GM12878 (cell line): ENCODE measurements around the gene TOM1L1. TPM values are rescaled to one million over a fixed set of nuclear protein-coding genes. Genes with fewer than 3 reads are reported as not detected.

Experiments
- ATAC-seq: fragments of 200-7000 bp; cut with Tn5 transposase; 3 replicates; pipeline ENCODE4 v1.9.1; 2020; ENCODE audit warnings: mild to moderate bottlenecking, moderate library complexity
- BruUV-seq: library from RNA; stranded (reverse); fragments of 400-500 nt; replicated peaks from 2 replicates; lab custom pipeline; 2021; lab: Mats Ljungman, UMichigan
- CTCF ChIA-PET: fragments of 300-600 bp; sonication (Branson Sonifier 250); formaldehyde crosslinking; extraction: SDS; loops from one replicate; lab custom pipeline; 2021; ENCODE audit warnings: inconsistent platforms; lab: Yijun Ruan, JAX
- POLR2A ChIA-PET: fragments of 350-600 bp; formaldehyde crosslinking; extraction: SDS; loops from one replicate; lab custom pipeline; 2021; ENCODE audit warnings: inconsistent platforms; lab: Charles Lee
- RAD21 ChIA-PET: fragments of 300-600 bp; sonication (Branson Sonifier 250); formaldehyde crosslinking; loops from one replicate; lab custom pipeline; 2023; ENCODE audit warnings: antibody characterized with exemption; ENCODE audit not compliant: unreplicated experiment; lab: Charles Lee
- SMC1A ChIA-PET: fragments of 300-600 bp; sonication (Branson Sonifier 250); formaldehyde crosslinking; loops from one replicate; lab custom pipeline; 2023; ENCODE audit not compliant: unreplicated experiment, uncharacterized antibody; lab: Charles Lee
- DNase-seq: peaks from one replicate; pipeline ENCODE4 v3.0.0-alpha.2; 2011; ENCODE audit warnings: low read depth, low spot score
- FAIRE-seq: peaks from 3 replicates; lab custom pipeline; 2011; peaks lifted over from hg19 to GRCh38; lab: Jason Lieb, UNC
- H2AFZ ChIP-seq: 2 replicates; pipeline ENCODE4 v1.6.0; 2011; ENCODE audit warnings: low read depth, low read length, control low read depth; ENCODE audit not compliant: control insufficient read depth
- H3K27ac ChIP-seq: 2 replicates; pipeline ENCODE4 v1.5.1; 2011; ENCODE audit warnings: control low read depth; ENCODE audit not compliant: control insufficient read depth, insufficient read depth
- H3K27me3 ChIP-seq, 2 experiments: replicated peaks in 1 of 2; 2 replicates each; pipeline versions ENCODE4 v1.6.0 to v1.6.1; 2011; ENCODE audit warnings: low read length in 1 of 2; ENCODE audit not compliant: control insufficient read depth in 2 of 2, insufficient read depth in 2 of 2
- H3K36me3 ChIP-seq, 2 experiments: 2 replicates each; pipeline ENCODE4 v1.5.1; 2011; ENCODE audit warnings: low read length in 1 of 2; ENCODE audit not compliant: control insufficient read depth in 2 of 2, insufficient read depth in 2 of 2
- H3K4me1 ChIP-seq: 2 replicates; pipeline ENCODE4 v1.6.1; 2011; ENCODE audit warnings: mild to moderate bottlenecking, low read length, moderate library complexity, mixed read lengths; ENCODE audit not compliant: control insufficient read depth, insufficient read depth
- H3K4me2 ChIP-seq: 2 replicates; pipeline ENCODE4 v1.6.0; 2011; ENCODE audit warnings: control low read depth; ENCODE audit not compliant: control insufficient read depth, insufficient read depth
- H3K4me3 ChIP-seq: fragments of 200-600 bp; sonication (generic); 2 replicates; pipeline ENCODE4 v1.5.1; 2016
- H3K79me2 ChIP-seq: 2 replicates; pipeline ENCODE4 v1.6.0; 2011; ENCODE audit warnings: low read length; ENCODE audit not compliant: control insufficient read depth, insufficient read depth
- H3K9ac ChIP-seq: 2 replicates; pipeline ENCODE4 v1.8.0; 2011; ENCODE audit warnings: low read length, control low read depth, mixed read lengths; ENCODE audit not compliant: control insufficient read depth, insufficient read depth
- H3K9me3 ChIP-seq: replicated peaks from 3 replicates; pipeline ENCODE4 v1.5.1; 2011; ENCODE audit warnings: mild to moderate bottlenecking, low read length; ENCODE audit not compliant: control insufficient read depth, insufficient read depth
- H4K20me1 ChIP-seq: 2 replicates; pipeline ENCODE4 v1.6.0; 2011; ENCODE audit not compliant: control insufficient read depth, insufficient read depth
- E2F8 ChIP-seq: fragments of 450-650 bp; IDR thresholded peaks from 2 replicates; pipeline ENCODE4 v1.6.1; 2018; ENCODE audit warnings: mild to moderate bottlenecking, low read depth, moderate library complexity; ENCODE audit not compliant: partially characterized antibody
- E4F1 ChIP-seq: fragments of 450-650 bp; IDR thresholded peaks from 2 replicates; pipeline ENCODE4 v1.6.1; 2018; ENCODE audit warnings: borderline replicate concordance, mild to moderate bottlenecking; ENCODE audit not compliant: partially characterized antibody
- FOXK2 ChIP-seq: fragments of 450-650 bp; IDR thresholded peaks from 2 replicates; pipeline ENCODE4 v1.6.1; 2017; ENCODE audit warnings: mild to moderate bottlenecking, moderate library complexity
- GABPA ChIP-seq: IDR thresholded peaks from 2 replicates; pipeline ENCODE4 v1.6.1; 2014; ENCODE audit warnings: antibody characterized with exemption, low read depth, mild to moderate bottlenecking, inconsistent platforms
- HCFC1 ChIP-seq: fragments of 150-350 bp; IDR thresholded peaks from 2 replicates; pipeline ENCODE4 v1.6.1; 2014; ENCODE audit warnings: low read length
- HDAC6 ChIP-seq: fragments of 200-600 bp; sonication (generic); IDR thresholded peaks from one replicate; pipeline ENCODE4 v1.8.0; 2017; ENCODE audit warnings: antibody characterized with exemption; ENCODE audit not compliant: unreplicated experiment
- HDGF ChIP-seq: fragments of 450-650 bp; IDR thresholded peaks from 2 replicates; pipeline ENCODE4 v1.6.1; 2016; ENCODE audit warnings: antibody characterized with exemption
- IKZF2 ChIP-seq, 2 experiments: fragments of 450-650 bp; IDR thresholded peaks; 2 replicates each; pipeline ENCODE4 v1.6.1; 2017; ENCODE audit warnings: mild to moderate bottlenecking in 2 of 2, moderate library complexity in 2 of 2
- KAT2A ChIP-seq: conservative IDR thresholded peaks from 2 replicates; pipeline ENCODE4 v1.6.1; 2011; ENCODE audit warnings: low read depth, low read length; ENCODE audit not compliant: control insufficient read depth
- NKRF ChIP-seq: fragments of 450-650 bp; conservative IDR thresholded peaks from 2 replicates; pipeline ENCODE4 v1.6.1; 2017; ENCODE audit warnings: mild to moderate bottlenecking, moderate library complexity
- NR2C2 ChIP-seq: IDR thresholded peaks from 2 replicates; pipeline ENCODE4 v1.6.1; 2011; ENCODE audit warnings: borderline replicate concordance, low read depth; ENCODE audit not compliant: control insufficient read depth, insufficient read length
- POLR2A ChIP-seq: IDR thresholded peaks from 2 replicates; pipeline ENCODE4 v1.6.1; 2011; ENCODE audit warnings: low read depth, mild to moderate bottlenecking, low read length
- SUPT20H ChIP-seq: IDR thresholded peaks from 2 replicates; pipeline ENCODE4 v1.6.1; 2011; ENCODE audit warnings: low read depth, mild to moderate bottlenecking, low read length, moderate library complexity, borderline replicate concordance; ENCODE audit not compliant: control insufficient read depth
- ZBTB40 ChIP-seq: fragments of 450-650 bp; IDR thresholded peaks from 2 replicates; pipeline ENCODE4 v1.6.1; 2016; ENCODE audit warnings: mild to moderate bottlenecking, moderate library complexity, borderline replicate concordance
- WGBS: methylation state at CpG from one replicate; pipeline ENCODE4 v1.1.6; 2016; ENCODE audit warnings: low lambda C conversion rate; ENCODE audit not compliant: insufficient replicate concordance, insufficient coverage; ENCODE audit errors: missing lambda C conversion rate; 5-methylcytosine and 5-hydroxymethylcytosine counted together
- in situ Hi-C: fragments of 300-500 bp; cut with MboI; formaldehyde crosslinking; loops from 9 replicates; pipeline ENCODE4 v1.14.3; 2018; ENCODE audit warnings: mixed read lengths
- intact Hi-C: fragments of 100-400 bp; cut with micrococcal nuclease; formaldehyde crosslinking; loops from one replicate; pipeline ENCODE4 v1.14.2; 2022; ENCODE audit not compliant: unreplicated experiment
- polyA plus RNA-seq, 11 experiments: library from polyadenylated mRNA; depleted of rRNA in 4 of 11; unstranded in 6 of 11; stranded (reverse) in 5 of 11; fragments of >200 nt; fragmentation: Nextera tagmentation in 4 of 11; fragmentation: Illumina TruSeq in 1 of 11; extraction: Ambion mirVana in 4 of 11; extraction: Trizol in 1 of 11; gene quantifications; 1 replicate in 1 of 11; 2 replicates in 10 of 11; pipeline versions ENCODE4 v1.2.1 to v1.2.3, GENCODE V29; 2011 to 2016; ENCODE audit warnings: inconsistent platforms in 2 of 11, missing spikeins in 2 of 11, low read depth in 1 of 11
- total RNA-seq, 4 experiments: library from RNA; depleted of rRNA in 3 of 4; stranded (reverse); fragments of >200 nt in 3 of 4; fragmentation: Illumina TruSeq in 1 of 4; extraction: Trizol in 1 of 4; gene quantifications; 2 replicates each; pipeline versions ENCODE4 v1.2.1 to v1.2.3, GENCODE V29; 2013 to 2021

The TOM1L1 gene
- total and polyA plus RNA-seq, 10 of the 15 experiments (the other 5 are each of a cell fraction or from before 2014, with no cell fraction given), result 1.9 to 8.8 (median 2.5) TPM

GRCh38 chr17:54867634-54868033 is 33.0 kb upstream of the TOM1L1 start:
- ChIA-PET CTCF (no interaction called here), RAD21 (no interaction called here)

More at GRCh38 chr17:54867634-54868033, 33.0 kb upstream of the TOM1L1 start:
- no peaks in the 10 kb centered on the region for H3K36me3 ChIP-seq
- H2AFZ ChIP-seq, result no peak overlapping the region
- no peaks in the 10 kb centered on the region for H3K4me1 ChIP-seq
- H3K9me3 ChIP-seq, result no peaks in the 10 kb centered on the region
- ChIA-PET POLR2A (no interaction called here), SMC1A (no interaction called here)
- no peak overlapping the region for H3K4me2 ChIP-seq
- H3K27ac ChIP-seq, result no peak overlapping the region
- H3K4me3 ChIP-seq, result no peak overlapping the region
- in situ Hi-C loops, result no loop called here
- H3K79me2 ChIP-seq, result no peaks in the 10 kb centered on the region
- ATAC-seq (no peak), DNase-seq (no peak), FAIRE-seq (no peak)
- no peak overlapping the region for H3K9ac ChIP-seq
- H4K20me1 ChIP-seq, result no peaks in the 10 kb centered on the region
- TF ChIP-seq E2F8 (no peak), HCFC1 (no peak), HDGF (no peak), E4F1 (no peak), NR2C2 (no peak), GABPA (no peak), ZBTB40 (no peak), SUPT20H (no peak), POLR2A (no peak), FOXK2 (no peak), IKZF2 (IDR thresholded peaks at IDR 0.05) (no peak), KAT2A (no peak), HDAC6 (no peak), NKRF (no peak)
- TF ChIP-seq, all 136 proteins: peak for 0
- no TSS peak for BruUV-seq
- no peaks in the 10 kb centered on the region for H3K27me3 ChIP-seq
- intact Hi-C loops, result no loop called here
- WGBS, result 36% methylated on average over 2 of the region's 2 CpGs
